RWPE2 (cell line): Measurements from ENCODE around the gene TAPT1.
A peak's percentile ranks its signal among the peaks of the same experiment; 100 is the strongest.
"Not testable (repeated sequence)": the region's sequence is repeated elsewhere in the genome, so short reads cannot be mapped to it uniquely, and the experiment has no call there.

ENCODE experiments used
- ATAC-seq: fragments of 200-7000 bp; cut with Tn5 transposase; 3 replicates; pipeline ENCODE4 v1.9.1; 2021; ENCODE audit warnings: low read depth
- DNase-seq: peaks from one replicate; pipeline ENCODE4 v3.0.0-alpha.2; 2020; ENCODE audit warnings: low spot score
- H3K27ac ChIP-seq: fragments of 450-650 bp; 2 replicates; pipeline ENCODE4 v1.5.1; 2017; ENCODE audit warnings: mild to moderate bottlenecking; ENCODE audit not compliant: poor library complexity, severe bottlenecking
- H3K27me3 ChIP-seq: fragments of 250-450 bp; sonication (Bioruptor Pico); 2 replicates; pipeline ENCODE4 v1.5.1; 2021; ENCODE audit warnings: mild to moderate bottlenecking, moderate library complexity; ENCODE audit not compliant: insufficient read depth, poor library complexity, severe bottlenecking
- H3K36me3 ChIP-seq: fragments of 250-450 bp; sonication (Bioruptor Pico); 2 replicates; pipeline ENCODE4 v1.5.1; 2020; ENCODE audit warnings: low read depth, mild to moderate bottlenecking, moderate library complexity
- H3K4me1 ChIP-seq: fragments of 250-450 bp; sonication (Bioruptor Pico); 2 replicates; pipeline ENCODE4 v1.5.1; 2021; ENCODE audit warnings: mild to moderate bottlenecking, moderate library complexity; ENCODE audit not compliant: insufficient read depth, poor library complexity, severe bottlenecking
- H3K4me3 ChIP-seq: fragments of 250-450 bp; sonication (Bioruptor Pico); 2 replicates; pipeline ENCODE4 v1.5.1; 2021; ENCODE audit warnings: mild to moderate bottlenecking, moderate library complexity; ENCODE audit not compliant: severe bottlenecking
- H3K9me3 ChIP-seq: fragments of 250-450 bp; sonication (Bioruptor Pico); 2 replicates; pipeline ENCODE4 v1.5.1; 2021; ENCODE audit warnings: mild to moderate bottlenecking, moderate library complexity; ENCODE audit not compliant: severe bottlenecking
- CTCF ChIP-seq: fragments of 450-650 bp; IDR thresholded peaks from one replicate; pipeline ENCODE4 v1.5.1; 2017; ENCODE audit warnings: mild to moderate bottlenecking, moderate library complexity; ENCODE audit not compliant: poor library complexity, severe bottlenecking

Gene TAPT1

DNA sequence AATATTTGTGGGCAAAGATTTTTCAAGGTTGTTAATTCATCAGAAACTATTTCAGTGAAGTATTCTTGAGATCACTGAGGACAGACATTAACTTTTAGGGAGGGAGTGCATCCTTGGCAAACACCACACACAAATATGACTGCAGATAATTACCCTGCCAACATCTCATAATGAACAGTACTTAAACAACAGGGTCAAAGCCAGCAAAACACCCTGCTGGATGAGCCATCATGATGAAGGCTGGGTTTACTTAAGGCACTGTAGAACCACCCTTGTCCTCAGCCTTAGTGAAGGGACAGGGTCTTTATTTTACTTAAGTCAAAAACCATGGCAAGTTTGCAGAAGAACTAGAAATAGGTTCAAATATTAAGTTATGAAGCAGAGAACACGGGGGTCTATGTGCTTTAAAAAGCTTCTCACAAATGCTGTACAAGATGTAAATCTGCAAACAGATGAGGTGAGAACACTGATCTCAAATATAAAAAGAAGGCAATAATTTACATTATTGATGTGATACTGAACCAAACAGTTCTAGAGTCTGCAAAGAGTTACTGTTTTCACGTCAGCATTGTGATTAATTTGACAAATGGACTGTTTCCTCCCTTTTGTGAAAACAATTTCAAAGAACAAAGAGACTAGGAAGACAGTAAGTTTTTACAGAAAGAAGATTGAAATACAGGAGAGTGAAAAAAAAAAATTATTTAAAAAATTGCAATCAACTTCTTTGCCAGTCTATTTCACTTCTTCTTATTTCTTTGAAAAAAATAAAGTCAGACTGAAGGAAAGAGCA lies 28.2 kb downstream of the TAPT1 start:
- H3K36me3 ChIP-seq: peaks cover 8% of the 10 kb centered on the region
- no peak overlapping the region for H3K4me3 ChIP-seq
- H3K4me1 ChIP-seq: peaks cover 3% of the 10 kb centered on the region
- H3K9me3 ChIP-seq: no peaks in the 10 kb centered on the region
- TF ChIP-seq CTCF: no peak
- ATAC-seq (no peak), DNase-seq (no peak)
- H3K27me3 ChIP-seq: no peaks in the 10 kb centered on the region
- H3K27ac ChIP-seq: no peak overlapping the region

- H3K9me3 ChIP-seq: no peaks in the 10 kb centered on the region
- H3K27ac ChIP-seq: no peak overlapping the region
- no peak overlapping the region for H3K4me3 ChIP-seq
- TF ChIP-seq CTCF: peak; percentile 65
- peaks cover 8% of the 10 kb centered on the region for H3K36me3 ChIP-seq
- peak; percentile 90 for ATAC-seq
- peaks cover 3% of the 10 kb centered on the region for H3K4me1 ChIP-seq
- H3K27me3 ChIP-seq: no peaks in the 10 kb centered on the region
- no peak for DNase-seq
Observed at GRCh38 chr4:16196482-16197393, 29.5 kb downstream of the TAPT1 start.

DNA sequence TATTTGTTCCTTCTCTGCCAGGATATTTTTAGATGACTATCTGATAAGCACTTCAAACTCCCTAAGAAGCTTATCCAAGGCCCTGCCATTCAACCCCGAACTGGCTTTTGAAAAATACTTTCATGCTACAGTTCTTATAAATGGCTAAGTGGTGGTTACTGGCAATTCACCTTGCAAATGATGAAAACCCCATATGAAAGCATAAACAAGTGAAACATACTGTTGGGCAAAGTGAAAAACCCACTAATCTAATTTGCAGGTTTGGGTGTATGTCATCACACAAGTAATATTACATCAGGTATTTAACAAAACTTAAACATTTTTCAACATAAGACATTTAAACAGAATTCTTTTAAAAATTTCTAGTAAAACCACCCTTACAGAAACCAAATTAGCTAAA lies 31.1 kb downstream of the TAPT1 start:
- no peak for ATAC-seq
- H3K4me1 ChIP-seq: peaks cover 3% of the 10 kb centered on the region

DNA sequence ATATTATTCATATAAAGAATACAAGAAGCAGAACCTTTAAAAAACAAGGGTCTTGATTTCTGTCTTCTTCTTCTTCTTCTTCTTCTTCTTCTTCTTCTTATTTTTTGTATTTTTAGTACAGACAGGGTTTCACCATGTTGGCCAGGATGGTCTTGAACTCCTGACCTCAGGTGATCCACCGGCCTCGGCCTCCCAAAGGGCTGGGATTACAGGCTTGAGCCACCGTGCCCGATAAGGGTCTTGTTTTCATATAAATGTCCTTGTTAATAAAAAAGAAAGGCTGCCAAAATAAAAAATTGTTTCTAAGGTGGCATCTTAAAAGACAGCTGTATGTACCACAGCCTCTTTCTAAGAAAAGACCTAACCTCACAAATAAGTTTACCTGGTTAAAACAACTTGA lies 31.5 kb downstream of the TAPT1 start:
- not testable (repeated sequence) for DNase-seq, H3K4me3 ChIP-seq, ATAC-seq, H3K4me1 ChIP-seq, H3K27ac ChIP-seq, H3K9me3 ChIP-seq, H3K27me3 ChIP-seq
- H3K36me3 ChIP-seq: peaks cover 14% of the 10 kb centered on the region

More for the DNA sequence above, 31.1 kb downstream of the TAPT1 start:
- H3K9me3 ChIP-seq: no peaks in the 10 kb centered on the region
- H3K27me3 ChIP-seq: no peaks in the 10 kb centered on the region
- peaks cover 14% of the 10 kb centered on the region for H3K36me3 ChIP-seq
- TF ChIP-seq CTCF: no peak
- no peak overlapping the region for H3K27ac ChIP-seq
- DNase-seq: no peak
- no peak overlapping the region for H3K4me3 ChIP-seq

- H3K4me1 ChIP-seq: peaks cover 3% of the 10 kb centered on the region
- peaks cover 17% of the 10 kb centered on the region for H3K36me3 ChIP-seq
- ATAC-seq (no peak), DNase-seq (no peak)
- no peaks in the 10 kb centered on the region for H3K27me3 ChIP-seq
- no peak overlapping the region for H3K27ac ChIP-seq
- TF ChIP-seq CTCF: no peak
- no peaks in the 10 kb centered on the region for H3K9me3 ChIP-seq
- no peak overlapping the region for H3K4me3 ChIP-seq
Observed at GRCh38 chr4:16194214-16194613, 32.1 kb downstream of the TAPT1 start.
